Gastrocnemius medialis (tissue), 4 donors: ENCODE results near the gene TBK1.

Source experiments
- CTCF ChIP-seq, 5 experiments: fragments of 450-650 bp in 3 of 5; fragments of 200-600 bp in 2 of 5; sonication (generic) in 2 of 5; IDR thresholded peaks in 4 of 5; conservative IDR thresholded peaks in 1 of 5; 1 replicate in 4 of 5; 2 replicates in 1 of 5; pipeline ENCODE4 v1.5.1; 2016 to 2019; ENCODE audit warnings: antibody characterized with exemption in 5 of 5, mild to moderate bottlenecking in 3 of 5, moderate library complexity in 3 of 5
- POLR2A ChIP-seq, 2 donors: fragments of 450-650 bp; IDR thresholded peaks; one replicate each; pipeline ENCODE4 v1.6.1; 2017; ENCODE audit warnings: antibody characterized with exemption in 2 of 2, mild to moderate bottlenecking in 2 of 2, moderate library complexity in 2 of 2

GRCh38 chr12:64518396-64518795 lies 66.5 kb downstream of the TBK1 start:
- TF ChIP-seq CTCF (IDR thresholded peaks at IDR 0.05 in 4 of 5, conservative IDR thresholded peaks at IDR 0.05 in 1 of 5) (no peak), POLR2A (IDR thresholded peaks at IDR 0.05) (no peak)
